Calu3 (cell line): ENCODE results near the gene CHEK2. TPM values are rescaled to one million over a fixed set of nuclear protein-coding genes. Genes with fewer than 3 reads are reported as not detected.

Source experiments
- BruUV-seq: library from RNA; stranded (reverse); fragments of 400-500 nt; replicated peaks from 2 replicates; lab custom pipeline; 2021; lab: Mats Ljungman, UMichigan
- CTCF ChIA-PET: fragments of 300-600 bp; sonication (Branson Sonifier 250); formaldehyde crosslinking; loops from one replicate; lab custom pipeline; 2022; ENCODE audit warnings: antibody characterized with exemption; lab: Charles Lee
- DNase-seq: peaks from one replicate; pipeline ENCODE4 v3.0.0; 2022
- H3K27ac Mint-ChIP-seq: one replicate; pipeline ENCODE4 v1.8.0; 2022; ENCODE audit warnings: mixed read lengths; ENCODE audit not compliant: unreplicated experiment
- H3K27me3 Mint-ChIP-seq: one replicate; pipeline ENCODE4 v1.8.0; 2022; ENCODE audit warnings: mixed read lengths; ENCODE audit not compliant: unreplicated experiment
- H3K36me3 Mint-ChIP-seq: one replicate; pipeline ENCODE4 v1.8.0; 2022; ENCODE audit warnings: mild to moderate bottlenecking, moderate library complexity, mixed read lengths; ENCODE audit not compliant: insufficient read depth, unreplicated experiment
- H3K4me1 Mint-ChIP-seq: one replicate; pipeline ENCODE4 v1.8.0; 2022; ENCODE audit warnings: mild to moderate bottlenecking, low read depth, mixed read lengths; ENCODE audit not compliant: unreplicated experiment
- H3K4me3 Mint-ChIP-seq: one replicate; pipeline ENCODE4 v1.8.0; 2022; ENCODE audit warnings: mild to moderate bottlenecking, low read depth, moderate library complexity, mixed read lengths; ENCODE audit not compliant: unreplicated experiment
- H3K9me3 Mint-ChIP-seq: one replicate; pipeline ENCODE4 v1.8.0; 2022; ENCODE audit warnings: low read depth, mixed read lengths; ENCODE audit not compliant: unreplicated experiment
- intact Hi-C: fragments of 100-400 bp; cut with micrococcal nuclease; formaldehyde crosslinking; loops from one replicate; pipeline ENCODE4 v1.10.0; 2022; ENCODE audit not compliant: unreplicated experiment
- total RNA-seq: library from RNA; stranded (reverse); gene quantifications from 2 replicates; pipeline ENCODE4 v1.2.3, GENCODE V29; 2022
- TF ChIP-seq, protein P1 (sequence below): fragments of 200-600 bp; IDR thresholded peaks from one replicate; pipeline ENCODE4 v1.8.0; 2022; ENCODE audit warnings: antibody characterized with exemption; ENCODE audit not compliant: unreplicated experiment

CHEK2 gene
- total RNA-seq, 1 experiment from 2014 or later: 27.0 TPM

DNA sequence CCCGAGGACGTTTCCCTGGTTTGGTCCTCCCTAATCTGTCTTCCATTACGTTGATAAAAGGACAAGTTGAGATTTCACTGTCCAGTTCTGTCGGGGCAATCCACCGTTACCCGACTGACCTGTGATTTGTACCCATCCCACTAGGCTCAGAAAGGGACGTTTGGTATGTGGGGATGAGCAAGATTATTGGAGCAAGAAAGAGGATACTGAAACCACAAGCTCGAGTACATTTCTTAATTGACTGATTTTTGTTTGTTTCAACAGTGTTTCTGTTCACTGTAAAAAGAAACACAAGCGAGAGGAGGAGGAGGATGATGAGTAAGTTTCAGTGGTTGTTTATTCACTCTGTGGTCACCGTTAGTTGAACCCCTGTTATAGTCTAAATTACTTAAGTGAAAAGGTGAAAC lies 31.8 kb upstream of the CHEK2 start:
- TF ChIP-seq, protein P1, sequence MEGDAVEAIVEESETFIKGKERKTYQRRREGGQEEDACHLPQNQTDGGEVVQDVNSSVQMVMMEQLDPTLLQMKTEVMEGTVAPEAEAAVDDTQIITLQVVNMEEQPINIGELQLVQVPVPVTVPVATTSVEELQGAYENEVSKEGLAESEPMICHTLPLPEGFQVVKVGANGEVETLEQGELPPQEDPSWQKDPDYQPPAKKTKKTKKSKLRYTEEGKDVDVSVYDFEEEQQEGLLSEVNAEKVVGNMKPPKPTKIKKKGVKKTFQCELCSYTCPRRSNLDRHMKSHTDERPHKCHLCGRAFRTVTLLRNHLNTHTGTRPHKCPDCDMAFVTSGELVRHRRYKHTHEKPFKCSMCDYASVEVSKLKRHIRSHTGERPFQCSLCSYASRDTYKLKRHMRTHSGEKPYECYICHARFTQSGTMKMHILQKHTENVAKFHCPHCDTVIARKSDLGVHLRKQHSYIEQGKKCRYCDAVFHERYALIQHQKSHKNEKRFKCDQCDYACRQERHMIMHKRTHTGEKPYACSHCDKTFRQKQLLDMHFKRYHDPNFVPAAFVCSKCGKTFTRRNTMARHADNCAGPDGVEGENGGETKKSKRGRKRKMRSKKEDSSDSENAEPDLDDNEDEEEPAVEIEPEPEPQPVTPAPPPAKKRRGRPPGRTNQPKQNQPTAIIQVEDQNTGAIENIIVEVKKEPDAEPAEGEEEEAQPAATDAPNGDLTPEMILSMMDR: no peak
- BruUV-seq: TSS peak; percentile 55
- Mint-ChIP-seq H3K27me3 (no peaks in the 10 kb centered on the region), H3K4me1 (peaks cover 23% of the 10 kb centered on the region), H3K27ac (peak overlapping the region; percentile 43), H3K4me3 (peak overlapping the region; percentile 80), H3K9me3 (peaks cover 2% of the 10 kb centered on the region), H3K36me3 (peaks cover 54% of the 10 kb centered on the region)
- intact Hi-C loops: no loop called here
- DNase-seq: no peak
- CTCF ChIA-PET: no interaction called here

DNA sequence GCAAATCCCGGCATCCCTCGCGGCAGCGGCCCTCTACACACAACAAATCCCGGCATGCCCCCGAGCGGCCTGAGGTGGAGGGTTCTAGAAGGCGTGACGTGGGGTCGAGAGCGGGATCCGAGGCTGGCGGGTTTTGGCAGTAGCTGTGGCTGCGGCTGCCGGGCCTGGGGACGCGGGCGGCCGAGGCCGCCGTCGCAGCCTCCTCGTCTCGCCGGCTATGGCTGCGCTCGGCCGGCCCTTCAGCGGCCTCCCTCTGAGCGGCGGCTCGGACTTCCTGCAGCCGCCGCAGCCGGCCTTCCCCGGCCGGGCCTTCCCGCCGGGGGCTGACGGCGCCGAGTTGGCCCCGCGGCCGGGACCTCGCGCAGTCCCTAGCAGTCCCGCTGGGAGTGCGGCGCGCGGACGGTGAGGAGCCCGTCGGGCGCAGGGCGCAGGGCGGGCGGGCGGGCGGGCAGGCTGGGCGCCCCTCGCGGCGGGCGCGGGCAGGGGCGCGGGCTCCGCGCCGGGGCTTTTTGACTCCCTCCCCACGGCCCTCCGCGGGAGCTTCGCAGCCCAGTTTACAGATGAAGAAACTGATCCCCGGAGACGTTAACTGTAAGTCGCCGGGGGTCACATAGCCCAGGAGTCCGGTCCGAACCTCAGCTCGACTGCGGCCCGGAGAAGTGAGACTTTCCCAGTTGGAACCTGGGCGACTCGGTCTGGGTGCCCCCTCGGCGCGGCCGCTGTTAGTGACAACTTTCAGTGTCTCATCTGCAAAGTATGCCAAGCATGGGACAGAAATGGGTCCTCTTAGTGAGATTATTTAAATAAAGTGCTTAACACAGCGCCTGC lies 31.2 kb upstream of the CHEK2 start, which contains the start of gene CCDC117:
CCDC117 (plus strand) TSS at position 63 of the 828 bp plus-strand sequence; CDS start at position 218, 155 bp downstream.
- CTCF ChIA-PET: interaction anchor here (0.7 to 1.5 kb wide), 3 partner anchors 17 to 45 kb away, joined by 3 read pairs; partner anchors contain the start of gene XBP1
- TF ChIP-seq, protein P1: peak; percentile 14
- Mint-ChIP-seq H3K27me3 (no peaks in the 10 kb centered on the region), H3K4me1 (peaks cover 23% of the 10 kb centered on the region), H3K9me3 (peaks cover 2% of the 10 kb centered on the region), H3K36me3 (peaks cover 53% of the 10 kb centered on the region), H3K4me3 (peak within 1 kb of the TSS; percentile 80), H3K27ac (peak within 1 kb of the TSS; percentile 80)
- BruUV-seq: no TSS peak
- DNase-seq: peak; percentile 92
- intact Hi-C loops: no loop called here

DNA sequence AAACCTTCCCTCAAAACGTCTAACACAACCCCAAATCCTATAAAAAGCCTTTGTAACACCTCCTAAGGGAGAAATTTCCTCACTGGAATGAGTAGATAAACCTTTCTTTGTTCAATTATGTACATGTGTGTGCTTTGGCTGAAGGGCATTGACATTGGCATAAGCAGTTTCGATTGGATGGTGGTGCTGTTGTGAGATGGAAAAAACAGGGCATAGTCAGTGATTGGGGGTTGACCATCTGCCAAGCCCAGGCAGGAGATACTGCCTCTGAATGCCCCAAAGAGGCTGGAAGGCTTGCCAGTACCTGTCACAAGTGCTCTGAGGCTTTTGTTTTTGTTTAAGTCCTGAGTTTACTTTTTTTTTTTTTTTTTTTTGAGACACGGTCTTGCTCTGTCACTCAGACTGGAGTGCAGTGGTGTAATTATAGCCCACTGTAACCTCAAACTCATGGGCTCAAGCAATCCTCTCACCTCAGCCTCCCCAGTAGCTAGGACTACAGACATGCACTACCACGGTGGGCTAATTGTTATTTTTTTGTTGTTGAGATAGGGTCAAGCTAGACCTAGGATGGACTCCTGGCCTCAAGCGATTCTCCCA lies 29.7 kb upstream of the CHEK2 start:
- CTCF ChIA-PET: interaction anchor here (1.5 kb wide), 1 partner anchor 47 kb away, joined by 3 read pairs; no protein-coding TSS in a partner anchor
- H3K4me3 Mint-ChIP-seq: no peak overlapping the region
- TF ChIP-seq, protein P1: no peak
- H3K9me3 Mint-ChIP-seq: peaks cover 2% of the 10 kb centered on the region
- H3K27ac Mint-ChIP-seq: no peak overlapping the region
- H3K27me3 Mint-ChIP-seq: no peaks in the 10 kb centered on the region
- BruUV-seq: no TSS peak
- intact Hi-C loops: no loop called here
- peaks cover 40% of the 10 kb centered on the region for H3K36me3 Mint-ChIP-seq
- no peak for DNase-seq
- peaks cover 23% of the 10 kb centered on the region for H3K4me1 Mint-ChIP-seq

DNA sequence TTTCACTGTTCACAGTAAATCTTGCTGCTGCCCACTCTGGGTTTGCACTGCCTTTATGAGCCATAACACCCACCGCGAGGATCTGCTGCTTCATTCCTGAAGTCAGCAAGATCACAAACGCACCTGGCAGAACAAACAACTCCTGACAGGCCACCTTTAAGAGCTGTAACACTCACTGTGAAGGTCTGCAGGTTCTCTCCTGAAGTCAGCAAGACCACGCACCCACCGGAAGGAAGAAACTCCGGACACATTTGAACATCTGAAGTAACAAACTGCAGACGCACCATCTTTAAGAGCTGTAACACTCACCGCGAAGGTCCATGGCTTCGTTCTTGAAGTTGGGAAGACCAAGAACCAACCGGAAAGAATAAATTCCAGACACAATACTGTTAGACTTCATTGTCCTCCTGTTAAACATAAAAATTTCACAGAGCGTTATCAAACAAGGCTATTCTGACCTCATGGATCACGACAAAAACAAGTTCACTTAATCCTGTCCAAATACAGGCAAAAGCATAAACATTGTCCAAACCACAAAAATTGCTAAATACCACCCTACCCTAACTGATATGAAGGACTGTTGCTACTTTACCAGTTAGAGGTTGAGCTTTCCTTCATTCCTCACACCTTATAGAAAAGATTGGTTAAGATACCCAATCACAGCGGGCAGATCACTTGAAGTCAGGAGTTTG lies 27.9 kb upstream of the CHEK2 start:
- H3K9me3 Mint-ChIP-seq: peaks cover 2% of the 10 kb centered on the region
- H3K4me1 Mint-ChIP-seq: peaks cover 13% of the 10 kb centered on the region
- CTCF ChIA-PET: no interaction called here
- no peak overlapping the region for H3K4me3 Mint-ChIP-seq
- BruUV-seq: no TSS peak
- H3K36me3 Mint-ChIP-seq: peaks cover 23% of the 10 kb centered on the region
- no peak for DNase-seq
- intact Hi-C loops: no loop called here
- H3K27me3 Mint-ChIP-seq: no peaks in the 10 kb centered on the region
- TF ChIP-seq, protein P1: no peak
- H3K27ac Mint-ChIP-seq: no peak overlapping the region
